Heart left ventricle (tissue), 16 donors: ENCODE results near the gene SPOCK1. TPM values are rescaled to one million over a fixed set of nuclear protein-coding genes. Genes with fewer than 3 reads are reported as not detected.

Experiments used
- ATAC-seq, 4 donors: fragments of 200-7000 bp; cut with Tn5 transposase; one replicate each; pipeline ENCODE4 v1.9.1; 2020 to 2022; ENCODE audit warnings: moderate library complexity in 4 of 4, mild to moderate bottlenecking in 3 of 4, moderate number of reproducible peaks in 1 of 4
- DNase-seq, 5 donors: peaks; one replicate each; pipeline ENCODE4 v3.0.0-alpha.2; 2020
- H3K27ac ChIP-seq, 12 donors: fragments of 200-600 bp; sonication (generic) in 4 of 12; one replicate each; pipeline versions ENCODE4 v1.5.0 to v1.8.0; 2016 to 2022; ENCODE audit warnings: mild to moderate bottlenecking in 2 of 12
- H3K27me3 ChIP-seq, 9 donors: fragments of 200-600 bp; sonication (generic) in 2 of 9; one replicate each; pipeline versions ENCODE4 v1.5.1 to v1.8.0; 2016 to 2022; ENCODE audit warnings: mild to moderate bottlenecking in 3 of 9
- H3K36me3 ChIP-seq, 9 donors: fragments of 200-600 bp; sonication (generic) in 2 of 9; one replicate each; pipeline versions ENCODE4 v1.5.0 to v1.8.0; 2018 to 2022; ENCODE audit warnings: mild to moderate bottlenecking in 2 of 9
- H3K4me1 ChIP-seq, 12 donors: fragments of 200-600 bp; sonication (generic) in 4 of 12; one replicate each; pipeline versions ENCODE4 v1.5.0 to v1.8.0; 2016 to 2022; ENCODE audit warnings: mild to moderate bottlenecking in 3 of 12
- H3K4me3 ChIP-seq, 12 donors: fragments of 200-600 bp; sonication (generic) in 4 of 12; one replicate each; pipeline versions ENCODE4 v1.5.0 to v1.8.0; 2017 to 2022; ENCODE audit warnings: mild to moderate bottlenecking in 9 of 12, moderate library complexity in 4 of 12
- H3K9me3 ChIP-seq, 12 donors: fragments of 200-600 bp; sonication (generic) in 4 of 12; one replicate each; pipeline versions ENCODE4 v1.5.0 to v1.8.0; 2016 to 2022; ENCODE audit warnings: mild to moderate bottlenecking in 1 of 12
- POLR2A ChIP-seq, 2 donors: fragments of 450-650 bp; IDR thresholded peaks; one replicate each; pipeline ENCODE4 v1.6.1; 2017; ENCODE audit warnings: antibody characterized with exemption in 2 of 2, mild to moderate bottlenecking in 2 of 2, moderate library complexity in 2 of 2
- WGBS, 4 donors: extraction: QIAGEN DNeasy Blood & Tissue Kit in 2 of 4; methylation state at CpG; one replicate each; pipeline versions ENCODE4 v1.1.5 to v1.1.7; 2013 to 2018; 5-methylcytosine and 5-hydroxymethylcytosine counted together
- intact Hi-C, 10 donors: fragments of 100-400 bp; cut with DNase I; formaldehyde crosslinking; loops; one replicate each; pipeline versions ENCODE4 v1.11.1 to v1.14.2; 2022
- polyA plus RNA-seq, 2 donors: library from polyadenylated mRNA; stranded (reverse); fragments of 200-250 nt; gene quantifications; one replicate each; pipeline ENCODE4 v1.2.3, GENCODE V29; 2013
- total RNA-seq, 9 donors: library from RNA; depleted of rRNA in 2 of 9; stranded (reverse); fragments of >200 nt in 2 of 9; fragmentation: NEBNext Ultra II Directional in 3 of 9; extraction: Animal tissue kit (Norgen Biotek cat#: 25700) in 3 of 9; gene quantifications; one replicate each; pipeline versions ENCODE4 v1.1.0 to v1.2.4, GENCODE V29; 2016 to 2023
- TF ChIP-seq, protein P1 (sequence below), 12 donors: fragments of 200-600 bp; sonication (generic) in 4 of 12; IDR thresholded peaks; one replicate each; pipeline versions ENCODE4 v1.5.0 to v1.8.0; 2018 to 2022; ENCODE audit warnings: antibody characterized with exemption in 12 of 12, mild to moderate bottlenecking in 5 of 12
- donor health status: ischemic (EF 13 %, LVEDD 7.1; RV severe dilation, severe dysfunction).
- donor health status: healthy with polysubstance abuse.
- donor health status: DM: no; HTN: yes; CAD: no.
- donor health status: DM: no; HTN: no; CAD: no.
- donor health status: ischemic (EF 25% LVEDD 6.9; RV normal size, moderate dysfunction).
- donor health status: ischemic (EF 25% LVEDD 5.7; RV mildly dilated, moderate dysfunction).
- donor health status: healthy.
- donor health status: DM: yes; HTN: yes; CAD: no.
- donor health status: ischemic (EF 35%, LVEDD 5.7; RV mildly dilated, moderate dysfunction).
- donor health status: nonischemic (EF 11% LVEDD 7.7; RV severe dilation, severe dysfunction).
- donor health status: DM: yes; HTN: yes; CAD: no.
- donor health status: PGD.
- donor health status: ischemic (EF 29% LVEDD 5.4; RV normal size, mild dysfunction).
- donor health status: nonischemic (EF 23%, LVEDD 6.1; RV moderate dilation, normal function).

SPOCK1 gene
- total and polyA plus RNA-seq, 11 donors, result 7.8 to 51.2 (median 19.9) TPM

DNA sequence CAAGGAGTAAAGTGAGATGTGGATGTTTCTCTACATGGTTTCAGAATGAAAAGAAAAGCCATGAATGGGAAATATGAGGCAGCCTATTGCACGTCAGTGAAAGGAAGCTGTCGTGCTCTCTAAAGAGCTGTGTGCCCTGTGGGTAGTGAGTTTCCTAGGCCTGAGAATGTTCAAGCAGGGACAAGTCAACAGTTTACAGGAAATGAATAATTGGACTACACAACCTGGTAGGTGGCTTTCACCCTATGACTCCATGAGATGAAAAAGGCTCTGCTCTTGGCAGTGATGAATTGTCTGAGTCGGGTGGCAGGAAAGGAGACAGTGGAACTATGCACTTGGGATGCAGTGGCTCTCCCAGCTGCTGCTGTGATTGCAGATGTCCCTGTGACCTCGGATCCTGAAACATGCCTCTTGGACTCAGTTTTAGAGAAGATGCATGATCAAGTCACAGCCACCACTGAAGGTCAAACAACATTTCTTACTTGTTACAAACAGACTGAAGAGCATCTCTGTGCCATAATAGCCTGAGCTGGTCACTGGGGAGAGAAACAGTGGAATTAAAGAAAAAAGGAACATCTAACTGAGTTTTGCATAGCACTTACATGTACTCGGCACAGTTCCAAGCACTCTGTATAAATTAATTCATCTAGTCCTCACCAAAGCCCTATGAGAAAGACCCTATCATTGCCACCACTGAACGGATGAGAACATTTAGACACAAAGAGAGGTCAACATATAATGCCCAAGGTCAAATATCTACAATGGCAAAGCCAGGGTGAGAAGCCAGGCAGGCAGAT lies 293.7 kb downstream of the SPOCK1 start:
- TF ChIP-seq POLR2A (IDR thresholded peaks at IDR 0.05), result no peak
- no peaks in the 10 kb centered on the region for H3K27me3 ChIP-seq
- H3K36me3 ChIP-seq, result no peaks in the 10 kb centered on the region
- H3K27ac ChIP-seq, result no peak overlapping the region
- H3K4me3 ChIP-seq, result no peak overlapping the region
- ATAC-seq (no peak), DNase-seq (no peak)
- intact Hi-C loops, result no loop called here
- 64 to 71% (median 67%) methylated on average over 6 of the region's 6 CpGs for WGBS, 4 donors
- no peaks in the 10 kb centered on the region for H3K9me3 ChIP-seq
- H3K4me1 ChIP-seq, result peaks cover 0 to 27% (median 5%) of the 10 kb centered on the region in 12 donors

DNA sequence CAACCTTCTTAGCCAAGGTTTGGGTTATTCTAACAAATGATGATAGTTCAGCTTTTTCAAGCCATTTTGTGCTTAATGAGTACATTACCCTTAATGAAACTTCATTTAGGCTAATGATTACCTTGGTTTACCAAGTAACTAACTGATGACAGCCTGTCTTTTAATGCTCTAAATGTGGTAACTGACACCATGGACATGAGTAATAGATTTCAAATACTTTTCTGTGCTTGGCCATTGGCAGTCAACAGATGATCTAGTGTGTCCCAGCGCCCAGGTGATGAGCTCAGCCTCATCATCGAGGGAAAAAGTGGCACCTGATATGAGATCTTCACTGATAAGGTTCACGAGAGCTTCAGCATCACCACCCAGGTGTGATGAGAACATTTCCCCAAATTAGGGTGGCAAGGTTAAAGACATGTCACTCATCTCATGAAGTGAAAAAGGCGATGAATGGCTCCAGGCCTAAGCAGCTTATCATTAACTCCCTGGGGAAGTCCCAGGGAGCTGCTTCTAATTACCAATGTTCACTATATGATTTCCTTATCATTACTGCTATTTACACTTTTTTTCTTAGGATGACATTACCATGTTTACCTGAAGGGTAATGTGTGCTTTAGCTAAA lies 296.0 kb downstream of the SPOCK1 start:
- Histone ChIP-seq H3K4me1 (peaks cover 0 to 19% (median 5%) of the 10 kb centered on the region in 12 donors), H3K36me3 (no peaks in the 10 kb centered on the region), H3K27ac (no peak overlapping the region), H3K9me3 (no peaks in the 10 kb centered on the region), H3K4me3 (no peak overlapping the region), H3K27me3 (no peaks in the 10 kb centered on the region)
- TF ChIP-seq, protein P1, sequence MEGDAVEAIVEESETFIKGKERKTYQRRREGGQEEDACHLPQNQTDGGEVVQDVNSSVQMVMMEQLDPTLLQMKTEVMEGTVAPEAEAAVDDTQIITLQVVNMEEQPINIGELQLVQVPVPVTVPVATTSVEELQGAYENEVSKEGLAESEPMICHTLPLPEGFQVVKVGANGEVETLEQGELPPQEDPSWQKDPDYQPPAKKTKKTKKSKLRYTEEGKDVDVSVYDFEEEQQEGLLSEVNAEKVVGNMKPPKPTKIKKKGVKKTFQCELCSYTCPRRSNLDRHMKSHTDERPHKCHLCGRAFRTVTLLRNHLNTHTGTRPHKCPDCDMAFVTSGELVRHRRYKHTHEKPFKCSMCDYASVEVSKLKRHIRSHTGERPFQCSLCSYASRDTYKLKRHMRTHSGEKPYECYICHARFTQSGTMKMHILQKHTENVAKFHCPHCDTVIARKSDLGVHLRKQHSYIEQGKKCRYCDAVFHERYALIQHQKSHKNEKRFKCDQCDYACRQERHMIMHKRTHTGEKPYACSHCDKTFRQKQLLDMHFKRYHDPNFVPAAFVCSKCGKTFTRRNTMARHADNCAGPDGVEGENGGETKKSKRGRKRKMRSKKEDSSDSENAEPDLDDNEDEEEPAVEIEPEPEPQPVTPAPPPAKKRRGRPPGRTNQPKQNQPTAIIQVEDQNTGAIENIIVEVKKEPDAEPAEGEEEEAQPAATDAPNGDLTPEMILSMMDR (IDR thresholded peaks at IDR 0.05), result no peak
- no peak for TF ChIP-seq POLR2A (IDR thresholded peaks at IDR 0.05)
- DNase-seq, result no peak
- no peak for ATAC-seq
- intact Hi-C loops, result no loop called here
- WGBS, 4 donors, result 58 to 77% (median 65%) methylated on average over 4 of the region's 4 CpGs

DNA sequence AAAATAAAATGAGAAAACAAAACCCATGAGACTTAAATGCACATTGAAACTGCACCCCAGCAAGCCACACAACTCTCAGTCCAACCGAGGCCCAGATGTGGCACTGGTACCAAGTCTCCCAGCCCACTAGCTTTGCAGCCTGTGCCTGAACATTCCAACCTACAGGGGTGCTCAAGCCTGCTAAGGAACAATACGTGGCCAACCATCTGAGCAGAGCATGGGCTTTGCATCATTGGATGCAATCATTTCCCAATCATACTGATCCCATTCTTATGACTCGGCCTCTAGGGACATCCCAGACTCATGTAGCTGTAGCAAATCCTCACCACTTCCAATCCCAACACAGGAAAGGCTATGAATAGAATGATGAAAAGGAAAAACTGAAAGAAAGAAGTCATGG lies 297.2 kb downstream of the SPOCK1 start:
- intact Hi-C loops, result no loop called here
- ATAC-seq (peak in 3 of 4 donors; percentile 13 to 86 (median 79)), DNase-seq (peak in 1 of 5 donors; percentile 35)
- Histone ChIP-seq H3K36me3 (no peaks in the 10 kb centered on the region), H3K9me3 (no peaks in the 10 kb centered on the region), H3K27me3 (no peaks in the 10 kb centered on the region), H3K4me3 (no peak overlapping the region), H3K27ac (no peak overlapping the region), H3K4me1 (peaks cover 0 to 18% (median 5%) of the 10 kb centered on the region in 12 donors)
- TF ChIP-seq, protein P1 (IDR thresholded peaks at IDR 0.05), result peak in 5 of 12 donors; percentile 8 to 26 (median 14)
- TF ChIP-seq POLR2A (IDR thresholded peaks at IDR 0.05), result no peak
- WGBS, 4 donors, result 60 to 82% (median 77%) methylated on average over 3 of the region's 3 CpGs

DNA sequence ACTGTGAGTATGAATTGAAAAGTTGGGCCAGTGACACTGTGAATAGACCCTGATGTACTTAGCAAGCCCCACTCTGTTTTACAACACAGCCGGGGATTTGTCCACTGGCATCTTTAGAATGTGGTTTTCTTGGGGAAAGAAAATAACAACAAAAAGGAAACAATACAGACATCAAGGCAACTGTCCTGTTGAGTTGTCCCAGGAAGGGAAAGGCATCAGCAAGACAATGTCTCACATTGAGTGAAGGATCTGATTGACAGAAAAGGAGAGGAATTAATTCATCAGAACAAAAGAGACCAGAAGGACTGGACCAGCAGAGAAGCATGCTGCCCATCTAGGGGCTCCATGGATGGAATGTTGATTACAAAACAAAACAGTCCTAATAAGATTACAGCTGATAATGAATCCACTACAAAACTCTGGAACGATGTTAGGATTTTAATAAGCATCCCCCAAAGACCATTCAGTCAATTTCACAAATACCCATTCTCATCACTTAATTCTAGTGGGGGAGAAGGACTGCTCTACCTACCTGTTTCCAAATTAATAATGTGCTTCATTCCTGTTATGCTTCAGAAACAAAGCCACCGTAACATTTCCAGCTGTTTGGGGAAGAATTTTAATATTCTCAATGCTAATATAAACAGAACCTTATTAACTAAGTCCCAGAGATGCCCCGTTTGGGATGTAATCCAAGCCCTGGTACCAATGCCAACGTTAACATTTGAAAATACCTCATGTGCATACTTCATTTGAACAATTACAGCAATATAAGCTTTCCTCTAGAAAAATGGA lies 298.0 kb downstream of the SPOCK1 start:
- DNase-seq (no peak), ATAC-seq (no peak)
- H3K27me3 ChIP-seq, result no peaks in the 10 kb centered on the region
- TF ChIP-seq POLR2A (IDR thresholded peaks at IDR 0.05), result no peak
- TF ChIP-seq, protein P1 (IDR thresholded peaks at IDR 0.05), result no peak
- 76 to 83% (median 79%) methylated on average over 5 of the region's 5 CpGs for WGBS, 4 donors
- peaks cover 0 to 17% (median 3%) of the 10 kb centered on the region in 12 donors for H3K4me1 ChIP-seq
- no peak overlapping the region for H3K4me3 ChIP-seq
- no peaks in the 10 kb centered on the region for H3K9me3 ChIP-seq
- intact Hi-C loops, result no loop called here
- H3K27ac ChIP-seq, result no peak overlapping the region
- no peaks in the 10 kb centered on the region for H3K36me3 ChIP-seq
